22Rv1 (cell line): ENCODE data around the gene SPON2.

ENCODE experiments used
- ZFX ChIP-seq: fragments of 450-650 bp; IDR thresholded peaks from 2 replicates; pipeline ENCODE4 v1.6.1; 2017; ENCODE audit warnings: antibody characterized with exemption, borderline replicate concordance
- TF ChIP-seq, protein P1 (sequence below): fragments of 450-650 bp; IDR thresholded peaks from 2 replicates; pipeline ENCODE4 v1.5.1; 2017; ENCODE audit warnings: mild to moderate bottlenecking

DNA sequence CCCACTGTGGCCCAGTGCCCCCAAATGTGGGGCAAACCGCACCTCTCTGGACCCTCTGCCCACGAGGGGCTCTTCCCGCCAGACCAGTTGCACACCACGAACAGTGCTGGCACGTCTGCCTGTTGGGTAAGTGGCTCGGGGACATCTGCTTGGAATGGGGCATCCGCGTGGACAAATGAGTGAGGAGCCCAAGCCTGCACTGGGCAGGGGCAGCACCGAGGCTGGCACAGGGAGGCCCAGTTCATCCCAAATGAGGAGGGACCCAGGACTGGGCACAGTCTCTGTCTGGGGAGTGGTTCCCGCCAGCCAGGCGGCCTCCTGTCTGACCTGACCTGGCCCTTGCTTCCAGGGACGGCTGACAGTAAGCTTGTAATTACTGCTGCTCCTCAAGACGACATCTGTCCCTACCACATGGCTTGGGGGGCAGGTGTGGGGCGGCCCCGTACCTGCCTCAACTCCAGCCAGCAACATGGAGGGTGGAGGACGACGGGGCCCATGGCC, 3.2 kb downstream of the SPON2 start:
- TF ChIP-seq, protein P1, sequence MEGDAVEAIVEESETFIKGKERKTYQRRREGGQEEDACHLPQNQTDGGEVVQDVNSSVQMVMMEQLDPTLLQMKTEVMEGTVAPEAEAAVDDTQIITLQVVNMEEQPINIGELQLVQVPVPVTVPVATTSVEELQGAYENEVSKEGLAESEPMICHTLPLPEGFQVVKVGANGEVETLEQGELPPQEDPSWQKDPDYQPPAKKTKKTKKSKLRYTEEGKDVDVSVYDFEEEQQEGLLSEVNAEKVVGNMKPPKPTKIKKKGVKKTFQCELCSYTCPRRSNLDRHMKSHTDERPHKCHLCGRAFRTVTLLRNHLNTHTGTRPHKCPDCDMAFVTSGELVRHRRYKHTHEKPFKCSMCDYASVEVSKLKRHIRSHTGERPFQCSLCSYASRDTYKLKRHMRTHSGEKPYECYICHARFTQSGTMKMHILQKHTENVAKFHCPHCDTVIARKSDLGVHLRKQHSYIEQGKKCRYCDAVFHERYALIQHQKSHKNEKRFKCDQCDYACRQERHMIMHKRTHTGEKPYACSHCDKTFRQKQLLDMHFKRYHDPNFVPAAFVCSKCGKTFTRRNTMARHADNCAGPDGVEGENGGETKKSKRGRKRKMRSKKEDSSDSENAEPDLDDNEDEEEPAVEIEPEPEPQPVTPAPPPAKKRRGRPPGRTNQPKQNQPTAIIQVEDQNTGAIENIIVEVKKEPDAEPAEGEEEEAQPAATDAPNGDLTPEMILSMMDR, result no peak
- no peak for TF ChIP-seq ZFX
